GM12873 (cell line): ENCODE results near the gene LUC7L3.

Source experiments
- CTCF ChIP-seq: IDR thresholded peaks from 2 replicates; pipeline ENCODE4 v1.5.1; 2012; ENCODE audit warnings: low read depth, mild to moderate bottlenecking, moderate library complexity, low read length, control low read depth; ENCODE audit not compliant: insufficient read depth; ENCODE audit errors: missing control alignments

Gene LUC7L3

GRCh38 chr17:50719144-50719923, at the start of gene LUC7L3:
Gene LUC7L3 (plus strand): TSS chr17:50719603. CDS start chr17:50719733, 130 bp downstream.
- TF ChIP-seq CTCF = no peak

GRCh38 chr17:50672071-50672470, 47.3 kb upstream of the LUC7L3 start:
- no peak for TF ChIP-seq CTCF

GRCh38 chr17:50672831-50673551, 46.4 kb upstream of the LUC7L3 start:
- no peak for TF ChIP-seq CTCF

GRCh38 chr17:50675190-50675589, 44.2 kb upstream of the LUC7L3 start:
- no peak for TF ChIP-seq CTCF

- no peak for TF ChIP-seq CTCF
Measured at GRCh38 chr17:50675627-50676026, 43.8 kb upstream of the LUC7L3 start.

- TF ChIP-seq CTCF = no peak
Measured at GRCh38 chr17:50676065-50676975, 43.1 kb upstream of the LUC7L3 start.
